ENCODE results near the gene PTK7. TPM values are rescaled to one million over a fixed set of nuclear protein-coding genes. Genes with fewer than 3 reads are reported as not detected.

Gene PTK7
- total and polyA plus RNA-seq, 2 experiments from 2014 or later: 127 to 162 TPM

- Histone ChIP-seq H4K20me1 (ENCODE audit: insufficient read depth, poor library complexity, severe bottlenecking) (no peaks in the 10 kb centered on the region), H3K27me3 (no peaks in the 10 kb centered on the region), H3K36me3 (replicated peaks; ENCODE audit: insufficient read depth, low read depth) (no peaks in the 10 kb centered on the region), H3K9me2 (replicated peaks; ENCODE audit: insufficient read depth) (no peaks in the 10 kb centered on the region), H3K4me2 (peak overlapping the region; percentile 18), H3K4me3 (no peak overlapping the region), H3K4me1 (ENCODE audit: insufficient read depth) (no peaks in the 10 kb centered on the region), H3K79me2 (no peaks in the 10 kb centered on the region), H3K9me3 (ENCODE audit: low read depth) (no peaks in the 10 kb centered on the region), H3K27ac (peak overlapping the region; percentile 30), H2AFZ (no peak overlapping the region)
- 72% methylated on average over 6 of the region's 6 CpGs for WGBS (ENCODE audit: low lambda C conversion rate, missing lambda C conversion rate)
- no peak for DNase-seq (ENCODE audit: low spot score)
- TF ChIP-seq EZH2phosphoT487 (IDR thresholded peaks at IDR 0.05; ENCODE audit: low read depth, severe bottlenecking, unreplicated experiment) (no peak), EZH2 (IDR thresholded peaks at IDR 0.05; ENCODE audit: borderline replicate concordance) (no peak), CTCF (IDR thresholded peaks at IDR 0.05; ENCODE audit: poor library complexity) (no peak)
Measured at GRCh38 chr6:43189776-43190304, 113.7 kb downstream of the PTK7 start.

DNA sequence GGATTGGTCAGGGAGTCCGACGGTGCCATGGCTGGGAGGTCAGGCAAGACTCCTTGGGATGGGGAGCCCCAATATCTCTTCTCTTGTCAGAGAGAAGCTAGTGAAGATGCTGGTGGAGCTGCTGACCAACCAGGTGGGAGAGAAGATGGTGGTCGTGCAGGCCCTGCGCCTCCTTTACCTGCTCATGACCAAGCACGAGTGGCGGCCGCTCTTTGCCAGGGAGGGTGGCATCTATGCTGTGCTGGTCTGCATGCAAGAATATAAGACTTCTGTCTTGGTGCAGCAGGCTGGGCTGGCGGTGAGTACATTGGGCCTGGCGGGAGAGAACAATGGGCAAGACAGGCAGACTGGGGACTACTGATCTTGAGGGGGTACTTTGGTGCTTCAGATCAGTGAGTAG lies 116.8 kb downstream of the PTK7 start:
- Histone ChIP-seq H3K27me3 (no peaks in the 10 kb centered on the region), H3K9me3 (ENCODE audit: low read depth) (no peaks in the 10 kb centered on the region), H3K36me3 (replicated peaks; ENCODE audit: insufficient read depth, low read depth) (no peaks in the 10 kb centered on the region), H3K79me2 (no peaks in the 10 kb centered on the region), H2AFZ (no peak overlapping the region), H3K9me2 (replicated peaks; ENCODE audit: insufficient read depth) (no peaks in the 10 kb centered on the region), H4K20me1 (ENCODE audit: insufficient read depth, poor library complexity, severe bottlenecking) (no peaks in the 10 kb centered on the region), H3K4me2 (no peak overlapping the region), H3K4me1 (ENCODE audit: insufficient read depth) (no peaks in the 10 kb centered on the region), H3K27ac (no peak overlapping the region), H3K4me3 (no peak overlapping the region)
- 94% methylated on average over 9 of the region's 9 CpGs for WGBS (ENCODE audit: low lambda C conversion rate, missing lambda C conversion rate)
- TF ChIP-seq EZH2phosphoT487 (IDR thresholded peaks at IDR 0.05; ENCODE audit: low read depth, severe bottlenecking, unreplicated experiment): no peak
- TF ChIP-seq CTCF (IDR thresholded peaks at IDR 0.05; ENCODE audit: poor library complexity): no peak
- no peak for TF ChIP-seq EZH2 (IDR thresholded peaks at IDR 0.05; ENCODE audit: borderline replicate concordance)
- no peak for DNase-seq (ENCODE audit: low spot score)

GRCh38 chr6:43193929-43194328 lies 117.8 kb downstream of the PTK7 start:
- no peaks in the 10 kb centered on the region for H3K9me2 ChIP-seq (replicated peaks; ENCODE audit: insufficient read depth)
- WGBS (ENCODE audit: low lambda C conversion rate, missing lambda C conversion rate): 77% methylated on average over 5 of the region's 5 CpGs
- no peaks in the 10 kb centered on the region for H3K4me1 ChIP-seq (ENCODE audit: insufficient read depth)
- no peak for DNase-seq (ENCODE audit: low spot score)
- H3K4me2 ChIP-seq: no peak overlapping the region
- H3K36me3 ChIP-seq (replicated peaks; ENCODE audit: insufficient read depth, low read depth): no peaks in the 10 kb centered on the region
- no peak overlapping the region for H2AFZ ChIP-seq
- no peaks in the 10 kb centered on the region for H3K27me3 ChIP-seq
- no peak overlapping the region for H3K27ac ChIP-seq
- H3K79me2 ChIP-seq: no peaks in the 10 kb centered on the region
- H3K9me3 ChIP-seq (ENCODE audit: low read depth): no peaks in the 10 kb centered on the region
- no peaks in the 10 kb centered on the region for H4K20me1 ChIP-seq (ENCODE audit: insufficient read depth, poor library complexity, severe bottlenecking)
- no peak overlapping the region for H3K4me3 ChIP-seq
- TF ChIP-seq EZH2 (IDR thresholded peaks at IDR 0.05; ENCODE audit: borderline replicate concordance): no peak
- TF ChIP-seq EZH2phosphoT487 (IDR thresholded peaks at IDR 0.05; ENCODE audit: low read depth, severe bottlenecking, unreplicated experiment): no peak
- no peak for TF ChIP-seq CTCF (IDR thresholded peaks at IDR 0.05; ENCODE audit: poor library complexity)

DNA sequence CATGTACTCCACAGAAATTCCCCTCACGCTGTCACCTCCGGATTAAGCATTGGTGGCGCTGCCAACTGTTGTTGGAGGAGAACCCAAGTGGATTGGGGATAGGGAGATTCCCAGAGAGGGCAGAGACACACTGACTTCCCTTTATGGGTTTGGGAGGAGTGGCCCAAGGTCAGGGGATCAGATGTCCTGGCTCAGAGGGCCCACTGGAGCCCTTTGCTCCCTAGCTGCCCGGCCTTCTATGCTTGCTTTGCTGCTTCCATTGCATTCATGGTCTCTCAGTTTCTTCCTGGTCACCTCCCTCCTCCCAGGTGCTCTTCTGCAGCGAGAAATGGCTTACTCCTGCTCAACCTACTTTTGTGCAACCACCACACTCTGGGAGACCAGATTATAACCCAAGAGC lies 120.2 kb downstream of the PTK7 start:
- Histone ChIP-seq H2AFZ (no peak overlapping the region), H3K36me3 (replicated peaks; ENCODE audit: insufficient read depth, low read depth) (no peaks in the 10 kb centered on the region), H3K4me2 (no peak overlapping the region), H3K4me3 (no peak overlapping the region), H3K9me2 (replicated peaks; ENCODE audit: insufficient read depth) (no peaks in the 10 kb centered on the region), H3K27ac (no peak overlapping the region), H3K9me3 (ENCODE audit: low read depth) (no peaks in the 10 kb centered on the region), H3K27me3 (no peaks in the 10 kb centered on the region), H4K20me1 (ENCODE audit: insufficient read depth, poor library complexity, severe bottlenecking) (no peaks in the 10 kb centered on the region), H3K4me1 (ENCODE audit: insufficient read depth) (no peaks in the 10 kb centered on the region), H3K79me2 (no peaks in the 10 kb centered on the region)
- TF ChIP-seq EZH2phosphoT487 (IDR thresholded peaks at IDR 0.05; ENCODE audit: low read depth, severe bottlenecking, unreplicated experiment): no peak
- TF ChIP-seq EZH2 (IDR thresholded peaks at IDR 0.05; ENCODE audit: borderline replicate concordance): no peak
- TF ChIP-seq CTCF (IDR thresholded peaks at IDR 0.05; ENCODE audit: poor library complexity): no peak
- no peak for DNase-seq (ENCODE audit: low spot score)
- WGBS (ENCODE audit: low lambda C conversion rate, missing lambda C conversion rate): 91% methylated on average over 5 of the region's 5 CpGs

Data from hepatocyte (in vitro differentiated cells).